Vagina (tissue), 2 donors: ENCODE measurements around the gene PLEK2. TPM values are rescaled to one million over a fixed set of nuclear protein-coding genes. Genes with fewer than 3 reads are reported as not detected.
"Not testable (repeated sequence)": the region's sequence is repeated elsewhere in the genome, so short reads cannot be mapped to it uniquely, and the experiment has no call there.

Experiments
- DNase-seq, 2 donors: peaks; one replicate each; pipeline ENCODE4 v3.0.0-alpha.2; 2017; ENCODE audit errors: extremely low spot score in 2 of 2
- H3K27ac ChIP-seq: fragments of 200-600 bp; sonication (generic); one replicate; pipeline ENCODE4 v1.5.1; 2019
- H3K27me3 ChIP-seq: fragments of 200-600 bp; sonication (generic); one replicate; pipeline ENCODE4 v1.5.1; 2019
- H3K36me3 ChIP-seq, 2 donors: fragments of 200-600 bp; sonication (generic); one replicate each; pipeline ENCODE4 v1.5.1; 2017 to 2019
- H3K4me1 ChIP-seq: fragments of 200-600 bp; sonication (generic); one replicate; pipeline ENCODE4 v1.5.1; 2019
- H3K4me3 ChIP-seq, 2 donors: fragments of 200-600 bp; sonication (generic); 1 replicate in 1 of 2; 2 replicates in 1 of 2; pipeline ENCODE4 v1.5.1; 2016 to 2019
- H3K9me3 ChIP-seq: fragments of 200-600 bp; sonication (generic); one replicate; pipeline ENCODE4 v1.5.1; 2019
- CTCF ChIP-seq, 3 experiments: fragments of 450-650 bp in 2 of 3; fragments of 200-600 bp in 1 of 3; sonication (generic) in 1 of 3; IDR thresholded peaks; one replicate each; pipeline ENCODE4 v1.5.1; 2017 to 2019; ENCODE audit warnings: antibody characterized with exemption in 3 of 3, mild to moderate bottlenecking in 2 of 3, moderate library complexity in 2 of 3
- POLR2A ChIP-seq, 2 donors: fragments of 450-650 bp; IDR thresholded peaks; one replicate each; pipeline ENCODE4 v1.6.1; 2017; ENCODE audit warnings: antibody characterized with exemption in 2 of 2, mild to moderate bottlenecking in 2 of 2, moderate library complexity in 2 of 2
- POLR2AphosphoS5 ChIP-seq, 2 donors: sonication (generic); formaldehyde crosslinking; IDR thresholded peaks; one replicate each; pipeline ENCODE4 v1.9.0; 2017; ENCODE audit warnings: antibody characterized with exemption in 2 of 2, mild to moderate bottlenecking in 2 of 2, low read depth in 1 of 2; ENCODE audit not compliant: insufficient read depth in 1 of 2
- intact Hi-C: fragments of 100-400 bp; cut with DNase I; formaldehyde crosslinking; loops from one replicate; pipeline ENCODE4 v1.15.1; 2023
- total RNA-seq: library from RNA; depleted of rRNA; stranded (reverse); fragments of >200 nt; gene quantifications from one replicate; pipeline ENCODE4 v1.2.3, GENCODE V29; 2016

PLEK2 gene
- total RNA-seq, 1 donor from 2014 or later, result 4.4 TPM

DNA sequence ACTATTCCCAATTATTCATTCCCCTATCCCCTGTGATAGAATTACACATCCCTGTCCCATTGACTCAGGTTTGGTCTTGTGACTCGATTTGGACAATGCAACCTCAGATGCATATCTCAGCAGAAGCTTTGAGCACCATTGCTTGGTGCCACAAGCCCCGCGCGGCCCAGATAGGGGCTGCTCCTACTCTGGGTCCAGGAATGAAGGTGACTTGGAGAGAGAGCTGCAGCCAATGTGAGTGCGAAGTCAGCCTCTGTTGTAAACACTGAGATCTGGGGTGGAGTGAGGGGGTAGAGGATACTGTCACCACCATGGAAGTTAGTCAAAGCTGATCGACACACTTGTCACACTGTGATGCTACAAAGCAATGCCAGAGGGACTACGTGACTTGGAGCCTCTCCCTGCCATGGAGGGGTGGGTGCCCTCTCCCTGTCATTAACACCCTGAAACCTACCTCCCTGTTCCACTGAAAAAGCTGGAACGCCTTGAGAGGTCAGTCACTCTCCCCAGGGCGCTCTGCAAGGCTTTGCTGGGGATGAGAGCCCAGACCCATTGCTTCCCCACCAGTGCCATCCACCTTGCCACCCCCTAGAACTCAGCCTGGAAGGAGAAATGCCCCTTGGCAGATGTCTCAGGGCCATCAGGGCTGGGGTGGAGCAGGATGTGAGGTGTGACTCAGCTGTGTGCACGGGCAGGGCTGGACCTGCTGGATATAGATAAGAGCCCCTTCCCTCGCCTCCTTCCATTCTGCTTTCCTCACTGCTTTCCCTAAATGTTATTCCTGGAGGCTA is 6.6 kb upstream of the PLEK2 start:
- no peak for DNase-seq
- Histone ChIP-seq H3K9me3 (no peaks in the 10 kb centered on the region), H3K4me1 (no peaks in the 10 kb centered on the region), H3K27ac (no peak overlapping the region), H3K36me3 (no peaks in the 10 kb centered on the region), H3K4me3 (no peak overlapping the region), H3K27me3 (no peaks in the 10 kb centered on the region)
- TF ChIP-seq CTCF (IDR thresholded peaks at IDR 0.05), result no peak
- TF ChIP-seq POLR2AphosphoS5 (IDR thresholded peaks at IDR 0.05; ENCODE audit: insufficient read depth in 1 of 2, low read depth in 1 of 2), result no peak
- intact Hi-C loops, result no loop called here

DNA sequence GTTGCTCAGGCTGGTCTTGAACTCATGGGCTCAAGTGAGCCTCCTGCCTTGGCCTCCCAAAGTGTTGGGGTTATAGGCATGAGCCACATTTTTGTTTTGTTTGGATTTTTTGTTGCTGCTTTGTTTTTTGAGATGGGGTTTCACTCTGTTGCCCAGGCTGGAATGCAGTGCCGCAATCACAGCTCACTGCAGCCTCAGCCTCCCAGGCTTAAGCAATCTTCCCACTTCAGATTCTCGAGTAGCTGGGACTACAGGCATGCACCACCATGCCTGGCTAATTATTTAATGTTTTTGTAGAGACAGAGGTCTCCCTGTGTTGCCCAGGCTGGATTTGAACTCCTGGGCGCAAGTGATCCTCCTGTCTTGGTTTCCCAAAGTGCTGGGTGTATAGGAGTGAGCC is 5.7 kb upstream of the PLEK2 start:
- no peaks in the 10 kb centered on the region for H3K4me1 ChIP-seq
- intact Hi-C loops, result no loop called here
- no peaks in the 10 kb centered on the region for H3K27me3 ChIP-seq
- no peaks in the 10 kb centered on the region for H3K36me3 ChIP-seq
- H3K4me3 ChIP-seq, result no peak overlapping the region
- no peak for DNase-seq
- H3K9me3 ChIP-seq, result no peaks in the 10 kb centered on the region
- no peak overlapping the region for H3K27ac ChIP-seq
- TF ChIP-seq POLR2A (IDR thresholded peaks at IDR 0.05) (no peak), POLR2AphosphoS5 (IDR thresholded peaks at IDR 0.05; ENCODE audit: insufficient read depth in 1 of 2, low read depth in 1 of 2) (no peak)

- H3K9me3 ChIP-seq, result no peaks in the 10 kb centered on the region
- H3K36me3 ChIP-seq, result no peaks in the 10 kb centered on the region
- no peak overlapping the region for H3K27ac ChIP-seq
- DNase-seq, result no peak
- no peaks in the 10 kb centered on the region for H3K27me3 ChIP-seq
- no peak overlapping the region for H3K4me3 ChIP-seq
- peaks cover 6% of the 10 kb centered on the region for H3K4me1 ChIP-seq
- intact Hi-C loops, result no loop called here
- TF ChIP-seq POLR2A (IDR thresholded peaks at IDR 0.05), result no peak
- no peak for TF ChIP-seq CTCF (IDR thresholded peaks at IDR 0.05)
Observed at GRCh38 chr14:67416810-67417209, 4.8 kb upstream of the PLEK2 start.

DNA sequence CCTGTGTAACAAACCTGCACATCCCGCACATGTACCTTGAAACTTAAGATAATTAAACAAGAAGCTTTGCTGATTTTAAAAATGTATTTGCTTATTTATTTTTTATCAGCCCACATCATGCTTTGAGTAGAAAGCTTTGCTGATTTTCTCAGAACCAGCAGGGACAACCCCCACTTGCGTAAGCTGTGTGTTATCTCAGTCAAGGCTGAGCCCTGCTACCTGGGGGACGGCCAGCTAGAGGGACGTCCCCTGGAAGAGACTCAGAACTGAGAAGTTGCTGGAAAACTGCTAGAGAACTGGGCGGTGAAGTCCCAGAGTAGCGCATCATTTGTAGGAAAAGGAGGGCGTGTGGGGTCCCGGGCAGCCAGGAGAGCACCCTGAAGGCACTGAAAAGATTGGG is 4.1 kb upstream of the PLEK2 start:
- intact Hi-C loops, result no loop called here
- H3K27ac ChIP-seq, result no peak overlapping the region
- no peaks in the 10 kb centered on the region for H3K27me3 ChIP-seq
- H3K9me3 ChIP-seq, result no peaks in the 10 kb centered on the region
- H3K4me3 ChIP-seq, result no peak overlapping the region
- H3K36me3 ChIP-seq, result no peaks in the 10 kb centered on the region
- DNase-seq, result no peak
- TF ChIP-seq POLR2A (IDR thresholded peaks at IDR 0.05) (no peak), CTCF (IDR thresholded peaks at IDR 0.05) (no peak), POLR2AphosphoS5 (IDR thresholded peaks at IDR 0.05; ENCODE audit: insufficient read depth in 1 of 2, low read depth in 1 of 2) (no peak)
- H3K4me1 ChIP-seq, result peaks cover 11% of the 10 kb centered on the region

DNA sequence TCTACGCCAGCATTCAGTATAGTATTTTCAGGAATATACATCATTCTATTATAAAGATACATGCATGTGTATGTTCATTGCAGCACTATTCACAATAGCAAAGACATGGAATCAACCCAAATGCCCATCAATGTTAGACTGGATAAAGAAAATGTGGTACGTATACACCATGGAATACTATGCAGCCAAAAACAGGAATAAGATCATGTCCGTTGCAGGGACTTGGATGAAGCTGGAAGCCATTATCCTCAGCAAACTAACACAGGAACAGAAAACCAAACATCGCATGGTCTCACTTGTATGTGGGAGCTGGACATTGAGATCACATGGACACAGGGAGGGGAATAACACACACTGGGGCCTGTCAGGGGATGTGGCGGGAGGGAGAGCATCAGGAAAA is 3.6 kb upstream of the PLEK2 start:
- not testable (repeated sequence) for DNase-seq

More for the DNA sequence above, 3.6 kb upstream of the PLEK2 start:
- H3K27me3 ChIP-seq, H3K27ac ChIP-seq, H3K36me3 ChIP-seq, intact Hi-C loops, H3K4me3 ChIP-seq, H3K9me3 ChIP-seq: not testable (repeated sequence)
- H3K4me1 ChIP-seq, result peaks cover 11% of the 10 kb centered on the region
